HTR-8/SVneo (cell line): ENCODE data around the gene MAP3K4.

Experiments
- DNase-seq: peaks from one replicate; pipeline ENCODE4 v3.0.0; 2011; ENCODE audit warnings: low spot score, mixed read lengths; ENCODE audit not compliant: insufficient read length
- FAIRE-seq: peaks from 2 replicates; lab custom pipeline; 2011; peaks lifted over from hg19 to GRCh38; lab: Jason Lieb, UNC

MAP3K4 gene

DNA sequence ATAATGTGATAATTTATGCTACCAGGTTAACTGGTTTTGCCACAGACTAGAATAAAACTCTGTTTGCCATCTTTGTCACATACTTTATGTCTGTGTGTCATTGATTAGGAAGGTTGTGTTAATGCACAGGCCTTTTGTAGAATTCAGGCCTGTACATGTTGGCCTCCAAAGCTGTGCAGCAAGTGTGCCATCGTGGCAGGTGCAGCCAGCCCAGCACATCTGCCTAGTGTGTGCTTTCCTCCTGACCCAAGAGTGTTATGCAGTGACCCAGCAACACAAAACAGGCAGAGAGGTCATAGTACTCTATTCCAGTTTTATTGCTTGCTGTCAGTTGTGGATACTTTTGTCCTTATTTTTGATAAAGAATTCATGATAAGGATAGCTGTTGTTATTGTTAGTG lies 3.7 kb downstream of the MAP3K4 start:
- FAIRE-seq (no peak), DNase-seq (no peak)

DNA sequence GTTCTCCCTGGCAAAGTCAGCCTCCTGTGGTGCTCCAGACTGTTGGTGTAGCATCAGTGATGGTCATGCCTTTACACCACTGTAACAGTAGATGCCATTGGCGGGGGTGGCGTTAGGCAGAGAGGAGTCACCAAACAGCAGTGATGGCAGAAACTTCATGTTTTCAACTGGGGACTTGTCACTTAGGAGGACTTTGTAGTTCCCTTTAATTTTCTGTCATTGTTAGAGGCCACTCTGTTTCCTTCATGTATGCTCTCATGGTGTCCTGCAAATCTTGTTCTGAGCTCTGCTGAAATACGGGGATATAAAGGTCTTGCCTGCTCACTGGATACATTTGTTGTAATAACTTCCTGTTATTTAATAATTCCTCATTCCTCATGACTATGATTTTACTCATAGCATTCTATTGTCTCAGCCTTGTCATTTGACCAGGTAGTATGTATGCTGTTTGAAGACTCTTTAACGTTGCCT lies 4.6 kb downstream of the MAP3K4 start:
- FAIRE-seq: no peak

DNA sequence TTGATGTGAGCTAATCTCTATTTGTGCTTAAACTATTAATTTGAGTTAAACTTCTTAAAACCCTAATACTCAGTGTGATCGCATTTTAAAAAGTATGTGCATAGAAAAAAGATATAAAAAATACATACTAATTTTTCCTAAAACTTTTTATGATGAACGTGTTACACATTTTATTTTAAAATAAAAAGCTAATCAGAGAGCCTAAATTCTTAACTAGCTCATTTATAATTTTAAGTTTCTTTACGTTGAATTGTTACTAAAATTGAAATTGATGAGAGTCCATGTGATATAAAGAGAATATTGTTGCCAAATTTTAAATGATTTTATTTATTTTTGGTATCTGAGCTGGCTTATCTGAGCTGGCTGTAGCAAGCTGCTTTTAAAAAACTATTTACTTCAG lies 6.6 kb downstream of the MAP3K4 start:
- no peak for FAIRE-seq

More for the DNA sequence above, 4.6 kb downstream of the MAP3K4 start:
- no peak for DNase-seq

DNA sequence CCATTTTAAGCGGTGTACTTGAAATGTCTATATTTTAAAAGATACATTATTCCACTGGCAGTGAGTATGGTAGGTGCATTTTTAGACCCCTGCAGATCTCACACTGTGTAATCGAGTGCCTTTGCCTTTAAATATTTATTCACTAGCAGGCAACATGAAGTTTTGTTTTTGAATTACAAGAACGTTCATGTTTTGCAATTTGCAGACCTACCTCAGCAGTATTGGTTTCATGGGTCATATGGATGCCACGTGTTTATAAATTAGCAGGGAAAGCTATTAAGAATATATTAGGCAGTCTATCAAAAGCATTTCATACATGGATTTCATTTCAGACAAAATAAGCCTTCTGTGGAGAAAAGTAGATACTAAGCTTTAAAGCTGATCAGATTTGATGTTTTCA lies 7.2 kb downstream of the MAP3K4 start:
- FAIRE-seq (no peak), DNase-seq (no peak)

More for the DNA sequence above, 6.6 kb downstream of the MAP3K4 start:
- no peak for DNase-seq

DNA sequence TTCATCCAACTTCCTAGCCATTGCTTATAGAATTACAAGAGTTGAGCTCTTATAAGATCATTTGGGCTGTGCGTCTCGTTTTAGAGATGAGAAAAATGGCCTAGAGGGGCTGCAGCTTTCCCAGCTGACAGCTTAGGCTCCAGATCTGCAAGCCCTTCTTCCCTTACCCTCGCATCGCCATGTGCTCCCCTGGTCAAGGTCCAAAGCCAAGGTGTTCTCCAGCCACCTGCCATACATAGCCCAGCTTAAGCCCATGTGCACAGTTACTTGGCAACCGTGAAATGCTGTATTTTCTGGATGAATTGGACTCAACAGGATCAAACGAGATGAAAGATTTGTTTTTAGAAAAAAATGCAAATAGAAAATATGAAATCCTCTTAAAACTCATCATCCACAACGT lies 7.9 kb downstream of the MAP3K4 start:
- no peak for DNase-seq
- no peak for FAIRE-seq

DNA sequence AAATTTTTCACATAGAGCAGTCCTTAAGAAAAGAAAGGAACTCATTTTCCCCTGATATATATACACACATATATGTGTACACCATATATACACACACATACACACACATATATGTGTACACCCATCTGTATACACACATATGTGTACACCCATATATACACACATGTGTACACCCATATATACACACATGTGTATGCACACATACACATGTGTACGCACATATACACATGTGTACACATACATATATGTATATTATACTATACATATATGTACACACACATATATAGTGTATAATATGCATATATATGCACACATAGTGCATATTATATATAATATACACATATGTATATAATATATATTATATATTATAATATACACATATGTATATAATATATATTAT lies 9.1 kb downstream of the MAP3K4 start:
- no peak for FAIRE-seq
- no peak for DNase-seq

DNA sequence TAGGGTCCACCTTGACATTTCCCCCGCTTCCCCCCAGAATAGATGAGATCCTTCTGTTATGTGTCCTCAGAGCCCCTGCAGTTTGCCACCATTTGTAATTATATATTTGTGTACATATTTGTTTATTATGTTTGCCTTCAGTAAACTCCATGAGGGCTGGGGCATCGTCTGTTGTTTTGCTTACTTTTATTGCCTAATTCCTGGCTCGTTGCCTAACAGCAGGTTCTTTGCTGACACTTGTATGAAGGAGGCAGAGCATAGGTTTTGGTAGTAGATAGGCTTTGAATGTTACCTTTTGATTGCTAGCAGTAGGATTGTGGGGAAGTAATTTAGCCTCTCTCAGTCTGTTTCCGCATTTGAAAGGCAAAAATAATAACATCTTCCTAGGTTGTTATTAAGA lies 9.9 kb downstream of the MAP3K4 start:
- FAIRE-seq (no peak), DNase-seq (no peak)

DNA sequence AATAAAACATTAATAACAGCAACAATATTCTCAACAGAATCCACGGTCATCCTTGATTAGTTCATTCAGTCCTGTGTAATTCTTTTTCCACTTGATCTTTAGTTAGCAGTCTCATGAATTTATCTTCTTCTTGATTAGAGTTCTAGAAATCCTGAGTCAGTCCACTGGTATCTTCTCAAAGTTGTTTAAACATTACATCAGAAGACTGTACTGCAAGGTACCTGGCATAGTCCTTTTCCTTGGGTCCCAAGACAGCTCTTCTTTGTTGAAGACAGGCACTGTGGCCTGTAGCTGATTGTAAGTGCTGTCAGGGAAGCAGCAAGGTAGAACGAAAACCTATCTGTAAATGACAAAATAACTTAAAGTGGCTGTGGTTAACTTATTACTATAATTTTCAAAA lies 11.8 kb downstream of the MAP3K4 start:
- FAIRE-seq: no peak
- DNase-seq: no peak

DNA sequence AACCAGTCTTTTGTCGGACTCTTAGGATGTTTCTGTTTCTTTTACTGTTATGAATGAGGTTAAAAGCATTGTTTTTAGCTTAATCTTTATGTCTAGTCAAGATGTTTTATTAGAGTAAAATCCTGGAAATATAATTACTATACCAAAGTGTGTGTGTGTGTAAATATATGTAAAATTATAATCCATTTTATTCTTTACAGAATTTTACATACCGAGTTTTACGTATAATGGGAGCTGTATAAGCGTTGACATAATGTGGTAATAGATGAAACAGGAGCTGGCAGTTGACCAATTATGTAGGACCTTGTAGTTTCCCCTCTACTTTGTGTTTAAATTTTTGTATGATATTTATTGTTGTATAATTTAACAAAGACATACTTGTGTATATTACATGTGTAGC lies 16.7 kb downstream of the MAP3K4 start:
- no peak for FAIRE-seq

DNA sequence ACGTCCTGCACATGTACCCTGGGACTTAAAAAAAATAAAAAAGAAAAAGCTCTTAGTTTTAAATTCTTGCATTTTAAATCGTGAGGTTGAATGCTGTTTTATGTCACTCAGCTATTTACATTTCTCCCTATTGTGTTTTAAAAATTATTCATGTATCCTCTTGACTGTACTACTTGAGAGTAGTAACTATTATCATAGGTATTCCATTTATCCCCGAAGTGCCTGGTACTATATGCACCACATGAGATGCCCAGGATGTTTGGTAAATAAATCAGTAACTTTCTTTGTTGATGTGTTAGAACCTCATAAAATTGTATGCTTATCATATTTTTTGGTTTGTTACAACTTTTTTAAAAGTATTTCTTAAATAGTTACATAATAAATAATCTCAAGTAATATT lies 18.4 kb downstream of the MAP3K4 start:
- FAIRE-seq: no peak
- DNase-seq: no peak

More for the DNA sequence above, 16.7 kb downstream of the MAP3K4 start:
- no peak for DNase-seq

DNA sequence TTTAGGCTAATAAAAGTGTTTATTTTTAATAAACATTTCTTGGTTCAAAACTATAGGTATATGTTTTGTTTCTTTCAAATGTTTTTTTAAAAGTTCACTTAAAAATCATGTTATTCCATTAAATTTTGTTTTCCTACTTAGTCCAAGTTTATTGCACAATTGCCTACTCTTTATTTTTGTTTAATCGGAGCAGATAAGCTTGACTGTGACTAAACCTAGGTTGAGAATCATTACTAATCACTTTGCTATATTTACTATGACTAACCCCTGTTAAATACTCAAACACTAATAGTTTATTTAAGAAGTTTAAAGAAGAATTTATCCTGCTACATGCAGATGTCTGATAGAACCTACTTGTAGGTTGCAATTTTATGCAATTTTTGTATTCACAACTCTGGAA lies 18.8 kb downstream of the MAP3K4 start:
- DNase-seq (no peak), FAIRE-seq (no peak)

DNA sequence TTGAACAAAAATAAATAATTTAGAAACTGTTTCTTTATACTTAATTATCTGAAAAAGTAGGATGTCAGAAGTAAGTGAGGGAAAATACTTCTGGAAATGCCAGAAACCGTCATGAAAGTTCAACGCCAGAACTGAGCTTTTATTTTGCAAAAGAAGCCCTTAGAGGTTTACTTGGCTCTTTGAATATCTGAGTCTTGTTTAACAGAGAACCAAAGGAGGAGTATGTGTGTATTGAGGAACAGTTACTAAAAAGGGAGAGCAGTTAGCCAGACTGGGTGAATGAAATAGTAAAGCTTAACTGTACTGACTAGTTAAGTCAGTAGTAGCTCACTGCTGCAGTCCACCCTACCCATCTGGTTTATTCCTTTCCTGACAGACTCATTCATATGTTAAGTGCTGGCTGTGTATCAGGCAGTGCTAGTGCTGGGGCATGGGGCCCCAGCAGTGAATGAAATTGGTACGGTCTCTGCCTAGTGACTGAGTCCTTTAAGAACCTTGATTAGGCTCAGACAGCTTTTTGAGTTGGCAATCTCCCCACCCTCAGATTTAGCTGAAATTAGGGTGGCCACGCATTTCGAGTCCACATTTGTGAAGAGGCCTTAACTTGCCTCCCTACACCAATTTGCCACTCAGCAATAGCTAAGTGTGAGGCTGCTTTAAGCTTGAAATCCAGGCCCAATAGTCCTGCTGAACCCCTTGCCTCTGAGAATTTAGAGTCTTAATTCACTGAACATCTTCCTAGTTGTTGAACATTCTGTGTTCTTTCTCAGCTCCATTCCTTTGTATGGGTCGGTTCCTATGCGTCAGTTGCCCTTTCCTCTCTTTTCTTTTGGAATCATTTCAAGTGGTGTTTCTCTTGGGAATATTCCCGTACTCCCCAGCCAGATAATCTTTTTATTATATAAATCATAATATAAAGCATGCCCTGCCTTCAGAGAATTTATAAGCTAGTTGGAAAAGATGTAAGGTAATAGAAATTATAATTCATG lies 20.2 kb downstream of the MAP3K4 start:
- no peak for DNase-seq
- no peak for FAIRE-seq

DNA sequence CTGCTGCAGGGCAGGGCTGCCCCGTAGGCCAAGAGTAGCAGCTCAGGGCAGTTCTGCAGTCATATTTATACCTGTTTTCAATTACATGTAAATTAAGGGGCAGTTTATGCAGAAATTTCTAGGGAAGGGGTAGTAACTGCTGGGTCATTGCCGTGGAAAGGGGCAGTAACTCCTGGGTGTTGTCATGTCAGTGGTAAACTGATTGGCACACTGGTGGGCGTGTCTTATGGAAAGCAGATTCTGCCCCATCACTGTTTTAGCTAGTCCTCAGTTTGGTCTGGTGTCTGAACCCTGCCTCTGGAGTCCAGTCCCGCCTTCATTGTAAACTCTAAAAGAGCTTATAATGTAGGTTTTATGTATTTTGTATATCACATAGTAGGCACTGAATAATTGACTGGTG lies 22.1 kb downstream of the MAP3K4 start:
- no peak for FAIRE-seq
- no peak for DNase-seq

DNA sequence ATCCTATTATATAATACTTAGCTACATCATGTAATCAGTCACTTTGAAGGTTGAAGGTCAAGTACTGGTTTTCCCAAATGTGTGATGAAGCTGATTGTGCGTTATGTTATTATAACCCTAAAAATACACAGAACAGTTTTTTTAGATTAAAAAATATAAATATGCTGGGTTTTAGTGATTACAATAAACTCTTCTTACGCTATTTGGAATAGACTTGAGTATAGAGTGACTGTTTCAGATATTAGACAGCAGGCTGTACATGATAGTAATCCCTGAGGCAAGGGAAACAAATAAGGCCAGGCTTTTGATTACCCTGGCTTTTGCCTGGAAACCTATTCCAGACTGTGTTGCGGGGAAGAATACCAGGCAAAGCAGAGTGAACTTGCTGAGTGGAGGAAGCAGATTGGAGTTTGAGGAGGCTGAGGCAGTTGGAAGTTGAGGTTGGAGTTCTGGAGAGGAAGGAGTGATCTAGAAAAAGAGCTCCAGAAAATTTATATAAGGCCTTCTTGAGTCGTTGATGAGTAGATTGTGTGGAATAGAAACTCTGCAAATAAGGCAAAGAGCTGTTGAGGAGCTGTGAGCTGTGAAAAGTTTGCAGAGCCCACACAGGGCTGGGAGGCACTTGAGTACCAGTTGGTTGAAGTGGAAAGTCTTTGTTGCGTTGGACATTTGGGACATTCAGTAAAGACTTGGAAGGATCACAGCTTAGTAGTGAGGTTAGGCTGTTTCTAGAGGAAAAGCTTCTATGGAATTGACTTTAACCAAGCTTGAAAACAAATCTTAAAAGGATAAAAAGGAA lies 26.4 kb downstream of the MAP3K4 start:
- no peak for DNase-seq
- FAIRE-seq: no peak

DNA sequence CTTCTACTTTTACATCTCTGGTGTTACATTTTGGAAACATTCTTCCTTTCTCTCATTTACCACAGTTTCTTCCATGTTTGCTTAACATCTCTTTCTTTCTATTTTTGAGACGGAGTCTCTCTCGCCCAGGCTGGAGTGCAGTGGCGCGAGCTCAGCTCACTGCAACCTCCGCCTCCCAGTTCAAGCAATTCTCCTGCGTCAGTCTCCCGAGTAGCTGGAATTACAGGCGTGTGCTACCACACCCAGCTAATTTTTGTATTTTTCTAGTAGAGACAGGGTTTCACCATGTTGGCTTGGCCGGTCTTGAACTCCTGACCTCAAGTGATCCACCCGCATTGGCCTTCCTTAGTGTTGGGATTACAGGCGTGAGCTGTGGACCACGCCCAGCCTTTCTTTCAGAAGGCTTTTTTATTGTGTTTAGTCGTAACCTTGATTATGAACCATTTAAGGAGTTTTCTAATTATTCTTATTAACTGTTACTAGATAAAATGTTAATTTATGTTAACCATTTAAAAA lies 27.8 kb downstream of the MAP3K4 start:
- FAIRE-seq: no peak

DNA sequence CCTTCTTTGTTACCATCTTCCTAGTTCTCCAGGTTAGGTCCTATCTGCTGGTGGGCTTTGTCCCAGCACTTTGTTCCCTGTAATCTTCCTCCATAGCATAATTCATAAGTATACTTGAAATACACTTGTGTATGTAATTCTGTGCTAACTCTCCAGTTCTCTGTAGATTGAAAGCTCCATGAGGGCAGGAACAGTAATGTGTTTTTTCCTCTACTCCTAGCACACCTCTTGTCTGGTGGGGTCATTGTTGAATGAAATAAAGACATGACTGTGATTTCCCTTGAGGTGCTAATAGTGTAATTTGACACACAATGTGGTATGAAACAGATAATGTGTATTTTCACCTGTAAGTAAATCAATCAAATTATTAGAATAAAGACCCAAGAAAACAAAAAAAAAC lies 30.0 kb downstream of the MAP3K4 start:
- FAIRE-seq: no peak

More for the DNA sequence above, 27.8 kb downstream of the MAP3K4 start:
- DNase-seq: no peak

DNA sequence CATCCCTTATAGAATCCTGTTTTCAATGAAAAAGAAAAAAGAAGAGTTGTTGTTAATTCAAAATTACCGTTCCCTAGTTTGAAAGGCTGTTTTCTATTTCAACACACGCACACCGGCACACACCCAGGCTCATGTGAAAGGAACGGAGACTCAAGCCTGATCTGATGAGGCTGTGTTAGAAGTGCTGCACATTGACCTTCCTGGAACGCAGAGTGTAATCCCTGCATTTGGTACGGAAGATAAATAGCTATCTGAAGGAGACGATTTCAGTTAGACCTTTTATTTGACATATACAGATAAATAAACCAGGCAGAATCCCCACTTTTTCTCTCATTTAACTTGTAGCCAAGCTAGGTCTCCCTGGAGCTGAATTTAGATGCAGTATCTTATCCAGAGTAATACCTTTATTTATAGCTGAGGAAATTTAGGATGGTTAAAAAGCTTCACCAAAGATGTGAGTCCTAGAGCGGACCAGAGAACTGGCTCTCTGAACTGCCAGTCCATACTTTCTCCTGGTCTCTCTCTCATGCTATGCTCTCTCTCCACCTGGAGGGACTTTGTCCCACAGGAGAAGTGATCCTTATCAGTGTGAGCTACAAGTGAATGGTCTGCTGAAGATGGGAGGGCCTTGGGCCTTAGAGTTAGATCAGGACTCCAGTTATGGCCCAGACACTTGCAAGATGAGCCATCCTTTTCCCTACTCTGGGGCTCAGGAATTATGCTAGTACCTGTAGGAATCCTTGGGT lies 30.6 kb downstream of the MAP3K4 start:
- no peak for DNase-seq
- no peak for FAIRE-seq

More for the DNA sequence above, 30.0 kb downstream of the MAP3K4 start:
- no peak for DNase-seq

DNA sequence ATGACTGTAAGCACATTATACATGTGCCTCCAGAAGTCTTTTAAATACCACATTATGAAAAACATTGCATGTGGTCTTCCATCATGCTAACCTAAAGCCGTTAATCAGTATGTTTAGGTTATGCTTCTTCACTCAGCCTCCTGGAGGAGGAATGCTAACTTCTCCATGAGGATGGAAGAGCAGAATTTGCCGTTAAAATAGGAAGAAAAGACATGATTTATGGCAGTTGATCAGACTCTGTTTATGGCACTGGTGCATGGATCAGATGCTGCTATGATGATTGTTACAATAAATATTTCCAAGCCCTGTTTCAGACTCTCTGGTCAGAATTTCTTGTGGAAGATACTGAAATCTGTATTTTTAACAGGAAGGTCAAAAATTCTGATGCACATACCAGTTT lies 31.7 kb downstream of the MAP3K4 start:
- no peak for FAIRE-seq
- no peak for DNase-seq

DNA sequence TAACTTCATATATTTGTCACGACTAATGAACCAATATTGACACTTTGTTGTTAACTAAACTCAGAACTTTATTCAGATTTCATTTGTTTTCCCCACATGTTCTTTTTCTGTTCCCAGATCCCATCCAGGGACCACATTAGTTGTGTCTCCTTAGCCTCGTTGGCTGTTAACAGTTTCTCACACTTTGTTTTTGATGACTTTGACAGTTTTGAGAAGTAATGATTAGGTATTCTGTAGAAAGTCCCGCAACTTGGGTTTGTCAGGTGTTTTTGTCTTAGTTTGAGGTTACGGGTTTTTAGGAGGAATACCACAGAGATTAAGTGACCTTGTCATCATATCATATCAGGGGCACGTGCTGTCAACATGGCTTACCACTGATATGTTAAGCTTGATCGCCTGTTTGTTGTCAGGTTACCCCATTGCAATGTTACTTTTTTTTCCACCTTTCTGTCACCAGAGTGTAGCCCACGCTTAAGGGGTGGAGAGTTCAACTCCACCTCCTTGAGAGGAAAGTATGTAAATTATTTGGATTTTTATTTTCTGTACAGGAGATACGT lies 32.9 kb downstream of the MAP3K4 start:
- FAIRE-seq (no peak), DNase-seq (no peak)

DNA sequence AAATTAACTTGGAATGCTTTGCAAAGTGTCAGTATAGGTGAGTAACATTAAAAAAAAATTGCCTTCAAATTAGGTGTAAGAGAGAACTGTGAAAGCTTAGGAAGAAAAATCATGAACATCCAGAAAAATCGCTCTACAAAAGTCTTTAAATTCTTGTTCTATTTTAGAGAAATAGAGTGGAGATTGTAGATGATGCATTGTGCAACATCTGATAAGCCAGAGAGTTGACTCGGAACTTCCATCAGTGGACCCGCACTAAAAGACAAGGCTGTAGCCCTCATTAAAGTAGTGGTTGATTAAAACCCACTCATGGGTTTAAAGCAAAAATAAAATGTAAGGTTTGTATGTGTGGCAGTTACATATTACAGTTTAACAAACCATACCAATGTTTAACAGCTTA lies 35.8 kb downstream of the MAP3K4 start:
- DNase-seq (no peak), FAIRE-seq (no peak)
